GM12878 (cell line): Measurements from ENCODE around the gene TESMIN. TPM values are rescaled to one million over a fixed set of nuclear protein-coding genes. Genes with fewer than 3 reads are reported as not detected.
A peak's percentile ranks its signal among the peaks of the same experiment; 100 is the strongest.

Source experiments
- ATAC-seq: fragments of 200-7000 bp; cut with Tn5 transposase; 3 replicates; pipeline ENCODE4 v1.9.1; 2020; ENCODE audit warnings: mild to moderate bottlenecking, moderate library complexity
- BruUV-seq: library from RNA; stranded (reverse); fragments of 400-500 nt; replicated peaks from 2 replicates; lab custom pipeline; 2021; lab: Mats Ljungman, UMichigan
- CTCF ChIA-PET: fragments of 300-600 bp; sonication (Branson Sonifier 250); formaldehyde crosslinking; extraction: SDS; loops from one replicate; lab custom pipeline; 2021; ENCODE audit warnings: inconsistent platforms; lab: Yijun Ruan, JAX
- POLR2A ChIA-PET: fragments of 350-600 bp; formaldehyde crosslinking; extraction: SDS; loops from one replicate; lab custom pipeline; 2021; ENCODE audit warnings: inconsistent platforms; lab: Charles Lee
- RAD21 ChIA-PET: fragments of 300-600 bp; sonication (Branson Sonifier 250); formaldehyde crosslinking; loops from one replicate; lab custom pipeline; 2023; ENCODE audit warnings: antibody characterized with exemption; ENCODE audit not compliant: unreplicated experiment; lab: Charles Lee
- SMC1A ChIA-PET: fragments of 300-600 bp; sonication (Branson Sonifier 250); formaldehyde crosslinking; loops from one replicate; lab custom pipeline; 2023; ENCODE audit not compliant: unreplicated experiment, uncharacterized antibody; lab: Charles Lee
- DNase-seq: peaks from one replicate; pipeline ENCODE4 v3.0.0-alpha.2; 2011; ENCODE audit warnings: low read depth, low spot score
- FAIRE-seq: peaks from 3 replicates; lab custom pipeline; 2011; peaks lifted over from hg19 to GRCh38; lab: Jason Lieb, UNC
- H2AFZ ChIP-seq: 2 replicates; pipeline ENCODE4 v1.6.0; 2011; ENCODE audit warnings: low read depth, low read length, control low read depth; ENCODE audit not compliant: control insufficient read depth
- H3K27ac ChIP-seq: 2 replicates; pipeline ENCODE4 v1.5.1; 2011; ENCODE audit warnings: control low read depth; ENCODE audit not compliant: control insufficient read depth, insufficient read depth
- H3K27me3 ChIP-seq, 2 experiments: replicated peaks in 1 of 2; 2 replicates each; pipeline versions ENCODE4 v1.6.0 to v1.6.1; 2011; ENCODE audit warnings: low read length in 1 of 2; ENCODE audit not compliant: control insufficient read depth in 2 of 2, insufficient read depth in 2 of 2
- H3K36me3 ChIP-seq, 2 experiments: 2 replicates each; pipeline ENCODE4 v1.5.1; 2011; ENCODE audit warnings: low read length in 1 of 2; ENCODE audit not compliant: control insufficient read depth in 2 of 2, insufficient read depth in 2 of 2
- H3K4me1 ChIP-seq: 2 replicates; pipeline ENCODE4 v1.6.1; 2011; ENCODE audit warnings: mild to moderate bottlenecking, low read length, moderate library complexity, mixed read lengths; ENCODE audit not compliant: control insufficient read depth, insufficient read depth
- H3K4me2 ChIP-seq: 2 replicates; pipeline ENCODE4 v1.6.0; 2011; ENCODE audit warnings: control low read depth; ENCODE audit not compliant: control insufficient read depth, insufficient read depth
- H3K4me3 ChIP-seq: fragments of 200-600 bp; sonication (generic); 2 replicates; pipeline ENCODE4 v1.5.1; 2016
- H3K79me2 ChIP-seq: 2 replicates; pipeline ENCODE4 v1.6.0; 2011; ENCODE audit warnings: low read length; ENCODE audit not compliant: control insufficient read depth, insufficient read depth
- H3K9ac ChIP-seq: 2 replicates; pipeline ENCODE4 v1.8.0; 2011; ENCODE audit warnings: low read length, control low read depth, mixed read lengths; ENCODE audit not compliant: control insufficient read depth, insufficient read depth
- H3K9me3 ChIP-seq: replicated peaks from 3 replicates; pipeline ENCODE4 v1.5.1; 2011; ENCODE audit warnings: mild to moderate bottlenecking, low read length; ENCODE audit not compliant: control insufficient read depth, insufficient read depth
- H4K20me1 ChIP-seq: 2 replicates; pipeline ENCODE4 v1.6.0; 2011; ENCODE audit not compliant: control insufficient read depth, insufficient read depth
- ATF2 ChIP-seq: IDR thresholded peaks from 2 replicates; pipeline ENCODE4 v1.6.1; 2012; ENCODE audit warnings: low read length, inconsistent platforms
- BCL3 ChIP-seq: IDR thresholded peaks from 2 replicates; pipeline ENCODE4 v1.6.1; 2011; ENCODE audit warnings: borderline replicate concordance, low read depth, mild to moderate bottlenecking, moderate library complexity, low read length; ENCODE audit not compliant: insufficient read depth, poor library complexity, severe bottlenecking
- NKRF ChIP-seq: fragments of 450-650 bp; conservative IDR thresholded peaks from 2 replicates; pipeline ENCODE4 v1.6.1; 2017; ENCODE audit warnings: mild to moderate bottlenecking, moderate library complexity
- ZBTB40 ChIP-seq: fragments of 450-650 bp; IDR thresholded peaks from 2 replicates; pipeline ENCODE4 v1.6.1; 2016; ENCODE audit warnings: mild to moderate bottlenecking, moderate library complexity, borderline replicate concordance
- WGBS: methylation state at CpG from one replicate; pipeline ENCODE4 v1.1.6; 2016; ENCODE audit warnings: low lambda C conversion rate; ENCODE audit not compliant: insufficient replicate concordance, insufficient coverage; ENCODE audit errors: missing lambda C conversion rate; 5-methylcytosine and 5-hydroxymethylcytosine counted together
- in situ Hi-C: fragments of 300-500 bp; cut with MboI; formaldehyde crosslinking; loops from 9 replicates; pipeline ENCODE4 v1.14.3; 2018; ENCODE audit warnings: mixed read lengths
- intact Hi-C: fragments of 100-400 bp; cut with micrococcal nuclease; formaldehyde crosslinking; loops from one replicate; pipeline ENCODE4 v1.14.2; 2022; ENCODE audit not compliant: unreplicated experiment
- polyA plus RNA-seq, 11 experiments: library from polyadenylated mRNA; depleted of rRNA in 4 of 11; unstranded in 6 of 11; stranded (reverse) in 5 of 11; fragments of >200 nt; fragmentation: Nextera tagmentation in 4 of 11; fragmentation: Illumina TruSeq in 1 of 11; extraction: Ambion mirVana in 4 of 11; extraction: Trizol in 1 of 11; gene quantifications; 1 replicate in 1 of 11; 2 replicates in 10 of 11; pipeline versions ENCODE4 v1.2.1 to v1.2.3, GENCODE V29; 2011 to 2016; ENCODE audit warnings: inconsistent platforms in 2 of 11, missing spikeins in 2 of 11, low read depth in 1 of 11
- total RNA-seq, 4 experiments: library from RNA; depleted of rRNA in 3 of 4; stranded (reverse); fragments of >200 nt in 3 of 4; fragmentation: Illumina TruSeq in 1 of 4; extraction: Trizol in 1 of 4; gene quantifications; 2 replicates each; pipeline versions ENCODE4 v1.2.1 to v1.2.3, GENCODE V29; 2013 to 2021

Gene TESMIN
- total and polyA plus RNA-seq, 10 of the 15 experiments (the other 5 are each of a cell fraction or from before 2014, with no cell fraction given), result 0.31 to 3.4 (median 1.2) TPM; not detected in 1

GRCh38 chr11:68658097-68658496 is 93.2 kb downstream of the TESMIN start:
- Histone ChIP-seq H3K4me2 (no peak overlapping the region), H3K4me1 (no peaks in the 10 kb centered on the region), H3K36me3 (no peaks in the 10 kb centered on the region), H3K79me2 (no peaks in the 10 kb centered on the region), H3K4me3 (no peak overlapping the region), H3K27ac (no peak overlapping the region), H3K9ac (no peak overlapping the region), H2AFZ (no peak overlapping the region), H3K27me3 (no peaks in the 10 kb centered on the region; a peak in 2 of 4 replicates), H4K20me1 (no peaks in the 10 kb centered on the region), H3K9me3 (no peaks in the 10 kb centered on the region; the same call in 2 of the 3 replicates)
- SMC1A ChIA-PET, result no interaction called here
- no peak for FAIRE-seq
- CTCF ChIA-PET, result no interaction called here
- POLR2A ChIA-PET, result no interaction called here
- no peak for ATAC-seq
- 52% methylated on average over 8 of the region's 8 CpGs for WGBS
- in situ Hi-C loops (no loop called here), intact Hi-C loops (no loop called here)
- BruUV-seq, result no TSS peak
- TF ChIP-seq BCL3 (no peak), NKRF (no peak), ATF2 (no peak), ZBTB40 (peak; percentile 45; the same call in 1 of the 2 replicates)
- RAD21 ChIA-PET, result interaction anchor here (0.7 kb wide), 1 partner anchor 305 kb away, joined by 3 read pairs; no protein-coding TSS in a partner anchor
- DNase-seq, result no peak

Other genes starting within 250 kb of the TESMIN start
- not detected in 2 replicates for gene GAL, start 67.0 kb downstream of the TESMIN start, total RNA-seq (2014; rRNA removed)
- gene GAL, start 67.0 kb downstream of the TESMIN start, total RNA-seq (2014; rRNA removed; fragmentation: Illumina TruSeq; extraction: Trizol), result not detected in 2 replicates
- not detected in 2 replicates for gene GAL, start 67.0 kb downstream of the TESMIN start, total RNA-seq (2021)
- gene GAL, start 67.0 kb downstream of the TESMIN start, polyA plus RNA-seq (2011; rRNA removed), result not detected in 2 replicates
- not detected in 2 replicates for gene GAL, start 67.0 kb downstream of the TESMIN start, polyA plus RNA-seq (2014; fragmentation: Illumina TruSeq; extraction: Trizol)
- not detected for gene GAL, start 67.0 kb downstream of the TESMIN start, polyA plus RNA-seq (2014; fragmentation: Nextera tagmentation; extraction: Ambion mirVana)
- not detected in 2 replicates for gene GAL, start 67.0 kb downstream of the TESMIN start, polyA plus RNA-seq (2014; rRNA removed)
- under 1 TPM in 1 of 2 experiments, not detected in 1; 0.35 TPM for gene GAL, start 67.0 kb downstream of the TESMIN start, polyA plus RNA-seq (2016; fragmentation: Nextera tagmentation; extraction: Ambion mirVana)
- gene CPT1A, start 90.4 kb upstream of the TESMIN start, total RNA-seq (2014; rRNA removed), result 6.6 and 7.6 TPM in 2 replicates
- 7.0 and 7.5 TPM in 2 replicates for gene CPT1A, start 90.4 kb upstream of the TESMIN start, total RNA-seq (2014; rRNA removed; fragmentation: Illumina TruSeq; extraction: Trizol)
- 17.5 and 17.8 TPM in 2 replicates for gene CPT1A, start 90.4 kb upstream of the TESMIN start, total RNA-seq (2021)
- gene CPT1A, start 90.4 kb upstream of the TESMIN start, polyA plus RNA-seq (2011; rRNA removed), result 2.5 and 4.5 TPM in 2 replicates
- 7.4 and 10.9 TPM in 2 replicates for gene CPT1A, start 90.4 kb upstream of the TESMIN start, polyA plus RNA-seq (2014; fragmentation: Illumina TruSeq; extraction: Trizol)
- gene CPT1A, start 90.4 kb upstream of the TESMIN start, polyA plus RNA-seq (2014; fragmentation: Nextera tagmentation; extraction: Ambion mirVana), result 1 to 10 TPM; 1.1 to 2.1 TPM
- gene CPT1A, start 90.4 kb upstream of the TESMIN start, polyA plus RNA-seq (2014; rRNA removed), result 7.9 and 9.6 TPM in 2 replicates
- gene CPT1A, start 90.4 kb upstream of the TESMIN start, polyA plus RNA-seq (2016; fragmentation: Nextera tagmentation; extraction: Ambion mirVana), result 1 to 10 TPM; 4.9 to 5.4 TPM
- 113 and 127 TPM in 2 replicates for gene MRPL21, start 152.3 kb upstream of the TESMIN start, total RNA-seq (2014; rRNA removed)
- 92.1 and 102 TPM in 2 replicates for gene MRPL21, start 152.3 kb upstream of the TESMIN start, total RNA-seq (2014; rRNA removed; fragmentation: Illumina TruSeq; extraction: Trizol)
- gene MRPL21, start 152.3 kb upstream of the TESMIN start, total RNA-seq (2021), result 96.5 and 102 TPM in 2 replicates
- gene MRPL21, start 152.3 kb upstream of the TESMIN start, polyA plus RNA-seq (2011; rRNA removed), result 85.8 and 131 TPM in 2 replicates
- gene MRPL21, start 152.3 kb upstream of the TESMIN start, polyA plus RNA-seq (2014; fragmentation: Illumina TruSeq; extraction: Trizol), result 69.3 and 86.6 TPM in 2 replicates
- gene MRPL21, start 152.3 kb upstream of the TESMIN start, polyA plus RNA-seq (2014; fragmentation: Nextera tagmentation; extraction: Ambion mirVana), result 100 to 1,000 TPM; 194 to 283 TPM
- gene MRPL21, start 152.3 kb upstream of the TESMIN start, polyA plus RNA-seq (2014; rRNA removed), result 129 and 140 TPM in 2 replicates
- 100 to 1,000 TPM; 247 to 256 TPM for gene MRPL21, start 152.3 kb upstream of the TESMIN start, polyA plus RNA-seq (2016; fragmentation: Nextera tagmentation; extraction: Ambion mirVana)
- 7.5 and 7.8 TPM in 2 replicates for gene IGHMBP2, start 152.4 kb upstream of the TESMIN start, total RNA-seq (2014; rRNA removed)
- gene IGHMBP2, start 152.4 kb upstream of the TESMIN start, total RNA-seq (2014; rRNA removed; fragmentation: Illumina TruSeq; extraction: Trizol), result 6.3 and 7.4 TPM in 2 replicates
- gene IGHMBP2, start 152.4 kb upstream of the TESMIN start, total RNA-seq (2021), result 17.1 and 20.1 TPM in 2 replicates
- 7.6 and 12.8 TPM in 2 replicates for gene IGHMBP2, start 152.4 kb upstream of the TESMIN start, polyA plus RNA-seq (2011; rRNA removed)
- 5.7 and 9.8 TPM in 2 replicates for gene IGHMBP2, start 152.4 kb upstream of the TESMIN start, polyA plus RNA-seq (2014; fragmentation: Illumina TruSeq; extraction: Trizol)
- gene IGHMBP2, start 152.4 kb upstream of the TESMIN start, polyA plus RNA-seq (2014; fragmentation: Nextera tagmentation; extraction: Ambion mirVana), result 1 to 10 TPM; 1.4 to 1.6 TPM
- 13.4 and 13.9 TPM in 2 replicates for gene IGHMBP2, start 152.4 kb upstream of the TESMIN start, polyA plus RNA-seq (2014; rRNA removed)
- 10 to 100 TPM; 12.6 to 13.2 TPM for gene IGHMBP2, start 152.4 kb upstream of the TESMIN start, polyA plus RNA-seq (2016; fragmentation: Nextera tagmentation; extraction: Ambion mirVana)
- not detected in 2 replicates for gene MRGPRD, start 229.5 kb upstream of the TESMIN start, total RNA-seq (2014; rRNA removed)
- not detected in 2 replicates for gene MRGPRD, start 229.5 kb upstream of the TESMIN start, total RNA-seq (2014; rRNA removed; fragmentation: Illumina TruSeq; extraction: Trizol)
- gene MRGPRD, start 229.5 kb upstream of the TESMIN start, total RNA-seq (2021), result not detected in 2 replicates
- gene MRGPRD, start 229.5 kb upstream of the TESMIN start, polyA plus RNA-seq (2011; rRNA removed), result not detected in 2 replicates
- not detected in 2 replicates for gene MRGPRD, start 229.5 kb upstream of the TESMIN start, polyA plus RNA-seq (2014; fragmentation: Illumina TruSeq; extraction: Trizol)
- gene MRGPRD, start 229.5 kb upstream of the TESMIN start, polyA plus RNA-seq (2014; fragmentation: Nextera tagmentation; extraction: Ambion mirVana), result not detected
- not detected in 2 replicates for gene MRGPRD, start 229.5 kb upstream of the TESMIN start, polyA plus RNA-seq (2014; rRNA removed)
- not detected for gene MRGPRD, start 229.5 kb upstream of the TESMIN start, polyA plus RNA-seq (2016; fragmentation: Nextera tagmentation; extraction: Ambion mirVana)